Gastroesophageal sphincter (tissue), 4 donors: ENCODE results near the gene PEX26. TPM values are rescaled to one million over a fixed set of nuclear protein-coding genes. Genes with fewer than 3 reads are reported as not detected.

Source experiments
- ATAC-seq: fragments of 150-250 bp; one replicate; pipeline ENCODE4 v1.9.1; 2016; ENCODE audit warnings: mild to moderate bottlenecking, moderate library complexity
- H3K27ac ChIP-seq, 4 donors: fragments of 200-600 bp; sonication (generic) in 3 of 4; 1 replicate in 3 of 4; 2 replicates in 1 of 4; pipeline ENCODE4 v1.5.1; 2016 to 2019
- H3K27me3 ChIP-seq: fragments of 200-600 bp; sonication (generic); one replicate; pipeline ENCODE4 v1.5.1; 2019
- H3K36me3 ChIP-seq, 2 donors: fragments of 200-600 bp; sonication (generic); one replicate each; pipeline ENCODE4 v1.5.1; 2019; ENCODE audit warnings: control low read depth in 1 of 2
- H3K4me1 ChIP-seq, 3 donors: fragments of 200-600 bp; sonication (generic); 1 replicate in 2 of 3; 2 replicates in 1 of 3; pipeline ENCODE4 v1.5.1; 2016 to 2019; ENCODE audit warnings: control low read depth in 2 of 3
- H3K4me3 ChIP-seq, 2 donors: fragments of 200-600 bp; sonication (generic); one replicate each; pipeline ENCODE4 v1.5.1; 2019; ENCODE audit warnings: mild to moderate bottlenecking in 1 of 2, moderate library complexity in 1 of 2
- H3K9me3 ChIP-seq, 3 donors: fragments of 200-600 bp; sonication (generic); one replicate each; pipeline ENCODE4 v1.5.1; 2017 to 2019; ENCODE audit warnings: control low read depth in 2 of 3
- CTCF ChIP-seq, 4 experiments: fragments of 200-600 bp in 2 of 4; fragments of 450-650 bp in 2 of 4; sonication (generic) in 1 of 4; IDR thresholded peaks; one replicate each; pipeline ENCODE4 v1.5.1; 2017 to 2019; ENCODE audit warnings: antibody characterized with exemption in 4 of 4, mild to moderate bottlenecking in 2 of 4, moderate library complexity in 2 of 4
- EP300 ChIP-seq: sonication (generic); formaldehyde crosslinking; IDR thresholded peaks from one replicate; pipeline ENCODE4 v1.6.1; 2017; ENCODE audit warnings: antibody characterized with exemption, mild to moderate bottlenecking
- POLR2A ChIP-seq, 2 donors: fragments of 450-650 bp; IDR thresholded peaks; one replicate each; pipeline ENCODE4 v1.6.1; 2017; ENCODE audit warnings: antibody characterized with exemption in 2 of 2, mild to moderate bottlenecking in 2 of 2, moderate library complexity in 1 of 2
- POLR2AphosphoS5 ChIP-seq: sonication (generic); formaldehyde crosslinking; IDR thresholded peaks from one replicate; pipeline ENCODE4 v1.6.1; 2017; ENCODE audit warnings: antibody characterized with exemption
- WGBS, 2 donors: methylation state at CpG; one replicate each; pipeline ENCODE4 v1.1.5; 2018; ENCODE audit warnings: low coverage in 1 of 2; 5-methylcytosine and 5-hydroxymethylcytosine counted together
- total RNA-seq, 4 donors: library from RNA; depleted of rRNA; stranded (reverse); fragments of >200 nt; gene quantifications; one replicate each; pipeline ENCODE4 v1.1.0, GENCODE V29; 2016

Gene PEX26
- total RNA-seq, 4 donors from 2014 or later: 19.5 to 34.9 (median 27.4) TPM

GRCh38 chr22:18075101-18075719 is 2.6 kb upstream of the PEX26 start:
- no peaks in the 10 kb centered on the region for H3K27me3 ChIP-seq
- 60 to 83% methylated on average over 1 to 6 of the region's 6 CpGs for WGBS, 2 donors
- no peak for TF ChIP-seq CTCF (IDR thresholded peaks at IDR 0.05)
- TF ChIP-seq EP300: no peak
- no peak for TF ChIP-seq POLR2A (IDR thresholded peaks at IDR 0.05)
- H3K4me1 ChIP-seq: peaks cover 0 to 48% (median 24%) of the 10 kb centered on the region in 3 donors
- H3K4me3 ChIP-seq: no peak overlapping the region
- ATAC-seq: no peak
- peak overlapping the region; percentile 76 to 87 (median 82) for H3K27ac ChIP-seq
- no peaks in the 10 kb centered on the region for H3K9me3 ChIP-seq
- peaks cover 0 to 11% of the 10 kb centered on the region in 2 donors for H3K36me3 ChIP-seq

GRCh38 chr22:18075720-18076497 is 1.9 kb upstream of the PEX26 start:
- Histone ChIP-seq H3K4me3 (no peak overlapping the region), H3K27ac (peak overlapping the region; percentile 76 to 87 (median 82))
- ATAC-seq: peak; percentile 70

GRCh38 chr22:18077087-18077638 is 627 bp upstream of the PEX26 start:
- peaks cover 0 to 30% of the 10 kb centered on the region in 2 donors for H3K36me3 ChIP-seq
- no peaks in the 10 kb centered on the region for H3K9me3 ChIP-seq
- no peaks in the 10 kb centered on the region for H3K27me3 ChIP-seq
- peaks cover 0 to 55% (median 24%) of the 10 kb centered on the region in 3 donors for H3K4me1 ChIP-seq
- 6 to 7% methylated on average over 9 to 10 of the region's 10 CpGs for WGBS, 2 donors
- H3K27ac ChIP-seq: peak overlapping the region; percentile 34 to 87 (median 82)
- ATAC-seq: no peak
- H3K4me3 ChIP-seq: peak overlapping the region; percentile 72 to 96
- TF ChIP-seq EP300 (no peak), POLR2AphosphoS5 (no peak), POLR2A (IDR thresholded peaks at IDR 0.05) (no peak), CTCF (IDR thresholded peaks at IDR 0.05) (no peak)

More at GRCh38 chr22:18075720-18076497, 1.9 kb upstream of the PEX26 start:
- H3K4me1 ChIP-seq: peaks cover 0 to 48% (median 24%) of the 10 kb centered on the region in 3 donors
- peaks cover 0 to 18% of the 10 kb centered on the region in 2 donors for H3K36me3 ChIP-seq
- H3K27me3 ChIP-seq: no peaks in the 10 kb centered on the region
- H3K9me3 ChIP-seq: no peaks in the 10 kb centered on the region
- peak; percentile 77 to 96 (median 92) for TF ChIP-seq CTCF (IDR thresholded peaks at IDR 0.05)
- peak; percentile 55 for TF ChIP-seq POLR2AphosphoS5
- TF ChIP-seq EP300: no peak
- no peak for TF ChIP-seq POLR2A (IDR thresholded peaks at IDR 0.05)
- WGBS, 2 donors: 10 to 18% methylated on average over 11 to 13 of the region's 13 CpGs

GRCh38 chr22:18078329-18079041 is 695 bp downstream of the PEX26 start:
- Histone ChIP-seq H3K9me3 (no peaks in the 10 kb centered on the region), H3K4me3 (peak overlapping the region; percentile 72 to 96), H3K36me3 (peaks cover 3 to 44% of the 10 kb centered on the region in 2 donors), H3K27me3 (no peaks in the 10 kb centered on the region), H3K27ac (peak overlapping the region; percentile 43 to 87 (median 82)), H3K4me1 (peaks cover 0 to 55% (median 24%) of the 10 kb centered on the region in 3 donors)
- no peak for ATAC-seq
- no CpG with 5 or more reads among the region's 45 CpGs for WGBS, 2 donors
- no peak for TF ChIP-seq EP300
- no peak for TF ChIP-seq CTCF (IDR thresholded peaks at IDR 0.05)
- no peak for TF ChIP-seq POLR2A (IDR thresholded peaks at IDR 0.05)
- no peak for TF ChIP-seq POLR2AphosphoS5
